K562 (cell line): ENCODE results near the gene ITPRIPL2. TPM values are rescaled to one million over a fixed set of nuclear protein-coding genes. Genes with fewer than 3 reads are reported as not detected.

Experiments used
- CLOCK ChIP-seq: fragments of 250-450 bp; sonication (Bioruptor Pico); IDR thresholded peaks from 2 replicates; pipeline ENCODE4 v1.4.0; 2020; ENCODE audit warnings: mild to moderate bottlenecking, moderate library complexity, borderline replicate concordance
- CREBBP ChIP-seq: IDR thresholded peaks from one replicate; pipeline ENCODE4 v1.6.1; 2012; ENCODE audit warnings: low read depth, mild to moderate bottlenecking, control low read depth, inconsistent platforms, low read length
- E2F4 ChIP-seq: sonication (generic); formaldehyde crosslinking; IDR thresholded peaks from 2 replicates; pipeline ENCODE4 v1.8.0; 2022; ENCODE audit warnings: mild to moderate bottlenecking, low read depth, missing genetic modification reagents
- ESRRA ChIP-seq: fragments of 450-650 bp; IDR thresholded peaks from 2 replicates; pipeline ENCODE4 v1.6.1; 2014; ENCODE audit warnings: low read depth, mild to moderate bottlenecking, moderate library complexity, borderline replicate concordance
- FOXA3 ChIP-seq, 2 experiments: fragments of 450-650 bp in 1 of 2; sonication (generic) in 1 of 2; formaldehyde crosslinking; IDR thresholded peaks in 1 of 2; conservative IDR thresholded peaks in 1 of 2; 2 replicates each; pipeline versions ENCODE4 v1.4.0 to v1.8.0; 2020 to 2022; ENCODE audit warnings: mild to moderate bottlenecking in 2 of 2, missing genetic modification reagents in 1 of 2
- KLF10 ChIP-seq: fragments of 250-450 bp; sonication (Bioruptor Pico); IDR thresholded peaks from 2 replicates; pipeline ENCODE4 v1.6.1; 2021; ENCODE audit warnings: matching md5 sums
- MLX ChIP-seq, 2 experiments: fragments of 450-650 bp in 1 of 2; sonication (generic) in 1 of 2; formaldehyde crosslinking; conservative IDR thresholded peaks; 2 replicates each; pipeline versions ENCODE4 v1.4.0 to v1.8.1; 2020 to 2022; ENCODE audit warnings: mild to moderate bottlenecking in 1 of 2, missing genetic modification reagents in 1 of 2
- RBM25 ChIP-seq: fragments of 200-400 bp; formaldehyde crosslinking; IDR thresholded peaks from 2 replicates; pipeline ENCODE4 v1.6.1; 2018; ENCODE audit warnings: low read length, low read depth, moderate library complexity; ENCODE audit not compliant: severe bottlenecking
- RNF219 ChIP-seq: fragments of 250-450 bp; sonication (Bioruptor Pico); IDR thresholded peaks from 2 replicates; pipeline ENCODE4 v1.5.0; 2022; ENCODE audit warnings: mild to moderate bottlenecking
- SMARCC2 ChIP-seq: fragments of 450-650 bp; IDR thresholded peaks from 2 replicates; pipeline ENCODE4 v1.6.1; 2017; ENCODE audit warnings: antibody characterized with exemption, moderate library complexity, mild to moderate bottlenecking, low read depth
- SRSF1 ChIP-seq: fragments of 200-400 bp; formaldehyde crosslinking; IDR thresholded peaks from 2 replicates; pipeline ENCODE4 v1.6.1; 2017; ENCODE audit warnings: mild to moderate bottlenecking, low read depth, low read length, moderate library complexity
- SRSF9 ChIP-seq: fragments of 200-400 bp; formaldehyde crosslinking; IDR thresholded peaks from 2 replicates; pipeline ENCODE4 v1.6.1; 2017; ENCODE audit warnings: low read depth, low read length, borderline replicate concordance
- TARDBP ChIP-seq: fragments of 450-650 bp; IDR thresholded peaks from 2 replicates; pipeline ENCODE4 v1.6.1; 2016
- ZBTB17 ChIP-seq: fragments of 450-650 bp; formaldehyde crosslinking; IDR thresholded peaks from 2 replicates; pipeline ENCODE4 v1.4.0; 2020; ENCODE audit warnings: mild to moderate bottlenecking
- ZBTB49 ChIP-seq: sonication (generic); formaldehyde crosslinking; IDR thresholded peaks from 2 replicates; pipeline ENCODE4 v1.8.0; 2022; ENCODE audit warnings: missing genetic modification reagents, mild to moderate bottlenecking, borderline replicate concordance
- ZNF274 ChIP-seq: IDR thresholded peaks from 2 replicates; pipeline ENCODE4 v1.6.1; 2011; ENCODE audit warnings: low read depth, mild to moderate bottlenecking, low read length, moderate library complexity, borderline replicate concordance
- ZNF584 ChIP-seq: fragments of 200-800 bp; sonication (Bioruptor generic); IDR thresholded peaks from 2 replicates; pipeline ENCODE4 v1.6.1; 2016; ENCODE audit warnings: low read depth, mild to moderate bottlenecking, missing genetic modification characterization, missing compliant biosample characterization
- polyA plus RNA-seq, 8 experiments: library from polyadenylated mRNA; depleted of rRNA in 4 of 8; stranded (reverse) in 5 of 8; unstranded in 3 of 8; fragments of >200 nt; fragmentation: Nextera tagmentation in 2 of 8; fragmentation: Illumina TruSeq in 1 of 8; extraction: Ambion mirVana in 2 of 8; extraction: Trizol in 1 of 8; gene quantifications; 2 replicates each; pipeline versions ENCODE4 v1.2.1 to v1.2.3, GENCODE V29; 2011 to 2014; ENCODE audit warnings: inconsistent platforms in 1 of 8, missing spikeins in 1 of 8
- total RNA-seq, 7 experiments: library from RNA; depleted of rRNA in 6 of 7; stranded (reverse); fragments of >200 nt in 6 of 7; fragmentation: Illumina TruSeq in 2 of 7; extraction: Trizol in 2 of 7; gene quantifications; 2 replicates each; pipeline versions ENCODE4 v1.2.1 to v1.2.3, GENCODE V29; 2011 to 2021; ENCODE audit warnings: low replicate concordance in 1 of 7

ITPRIPL2 gene
- total and polyA plus RNA-seq, 9 of the 15 experiments (the other 6 are each of a cell fraction or from before 2014, with no cell fraction given) = 0.04 to 2.2 (median 0.58) TPM

- no peak for TF ChIP-seq RBM25
- TF ChIP-seq E2F4 = no peak
- TF ChIP-seq ESRRA = peak; percentile 97
- TF ChIP-seq CREBBP = no peak
- no peak for TF ChIP-seq ZNF274
- TF ChIP-seq TARDBP = no peak
- 0 out of 4 replicates have a peak, but pooled peaks of 1 of the 2 experiments have one; percentile 26 for TF ChIP-seq FOXA3 (CRISPR knock-in tag; conservative IDR thresholded peaks at IDR 0.05 in 1 of 2, IDR thresholded peaks at IDR 0.05 in 1 of 2)
- no peak for TF ChIP-seq SRSF9
- TF ChIP-seq RNF219 (CRISPR knock-in tag) = no peak
- TF ChIP-seq MLX (CRISPR knock-in tag; conservative IDR thresholded peaks at IDR 0.05) = no peak
- TF ChIP-seq KLF10 (CRISPR knock-in tag) = no peak
- no peak for TF ChIP-seq ZBTB17
- TF ChIP-seq SRSF1 = no peak
- no peak for TF ChIP-seq ZNF584 (CRISPR knock-in tag)
- TF ChIP-seq SMARCC2 = no peak
- no peak for TF ChIP-seq ZBTB49 (CRISPR knock-in tag)
- TF ChIP-seq CLOCK (CRISPR knock-in tag) = no peak
Measured at GRCh38 chr16:19086322-19087199, 27.2 kb upstream of the ITPRIPL2 start (continued).
